A549 (cell line): ENCODE results near the gene CYP2C8. TPM values are rescaled to one million over a fixed set of nuclear protein-coding genes. Genes with fewer than 3 reads are reported as not detected.
"Not testable (repeated sequence)": the region's sequence is repeated elsewhere in the genome, so short reads cannot be mapped to it uniquely, and the experiment has no call there.

ENCODE experiments used
- ATAC-seq, 2 experiments: fragments of 200-7000 bp in 1 of 2; fragments of >200 bp in 1 of 2; cut with Nextera tagmentation in 1 of 2; cut with Tn5 transposase in 1 of 2; 3 replicates each; pipeline versions ENCODE4 v1.8.0 to v1.9.1; 2018 to 2020; ENCODE audit warnings: mild to moderate bottlenecking in 1 of 2, moderate library complexity in 1 of 2
- CTCF ChIA-PET: fragments of 300-600 bp; sonication (Branson Sonifier 250); formaldehyde crosslinking; extraction: SDS; loops from one replicate; lab custom pipeline; 2021; ENCODE audit warnings: antibody characterized with exemption, inconsistent platforms; lab: Yijun Ruan, JAX
- POLR2A ChIA-PET: fragments of 350-600 bp; formaldehyde crosslinking; extraction: SDS; loops from one replicate; lab custom pipeline; 2021; ENCODE audit warnings: antibody characterized with exemption, inconsistent platforms; lab: Yijun Ruan, JAX
- DNase-seq, 2 experiments: peaks; one replicate each; pipeline versions ENCODE4 v3.0.0 to v3.0.0-alpha.2; 2011 to 2016; ENCODE audit warnings: low read depth in 1 of 2, low spot score in 1 of 2
- FAIRE-seq: peaks from 2 replicates; lab custom pipeline; 2011; peaks lifted over from hg19 to GRCh38; lab: Jason Lieb, UNC
- H3K27ac ChIP-seq, 2 experiments: fragments of >200 bp; sonication (Bioruptor Twin); formaldehyde crosslinking; 3 replicates each; pipeline ENCODE4 v1.5.1; 2016 to 2017
- H3K4me1 ChIP-seq: fragments of >200 bp; sonication (Bioruptor Twin); formaldehyde crosslinking; 3 replicates; pipeline ENCODE4 v1.6.1; 2016
- H3K4me2 ChIP-seq: fragments of >200 bp; sonication (Bioruptor Twin); formaldehyde crosslinking; 3 replicates; pipeline ENCODE4 v1.6.1; 2016
- H3K4me3 ChIP-seq: fragments of >200 bp; sonication (Bioruptor Twin); formaldehyde crosslinking; 3 replicates; pipeline ENCODE4 v1.5.1; 2016
- H3K9me3 ChIP-seq: fragments of >200 bp; sonication (Bioruptor Twin); formaldehyde crosslinking; 3 replicates; pipeline ENCODE4 v1.6.1; 2016
- BHLHE40 ChIP-seq: IDR thresholded peaks from 2 replicates; pipeline ENCODE4 v1.6.1; 2012; ENCODE audit warnings: low read depth, low read length, inconsistent platforms
- CBX2 ChIP-seq: fragments of 200-600 bp; sonication (generic); IDR thresholded peaks from 2 replicates; pipeline ENCODE4 v1.6.1; 2016; ENCODE audit warnings: low read depth, mild to moderate bottlenecking, borderline replicate concordance
- CEBPB ChIP-seq, 2 experiments: fragments of >200 bp in 1 of 2; sonication (Bioruptor Twin) in 1 of 2; formaldehyde crosslinking in 1 of 2; IDR thresholded peaks; 2 replicates each; pipeline ENCODE4 v1.6.1; 2012 to 2016
- CHD4 ChIP-seq: fragments of 200-600 bp; sonication (generic); IDR thresholded peaks from 2 replicates; pipeline ENCODE4 v1.6.1; 2016; ENCODE audit warnings: antibody characterized with exemption, mild to moderate bottlenecking, borderline replicate concordance
- E2F6 ChIP-seq: IDR thresholded peaks from 2 replicates; pipeline ENCODE4 v1.6.1; 2012; ENCODE audit warnings: low read depth, borderline replicate concordance
- ESRRA ChIP-seq: fragments of 150-350 bp; IDR thresholded peaks from 2 replicates; pipeline ENCODE4 v1.6.1; 2014; ENCODE audit warnings: mild to moderate bottlenecking, low read length, borderline replicate concordance
- FOSB ChIP-seq: fragments of 250-450 bp; sonication (Bioruptor Pico); IDR thresholded peaks from 2 replicates; pipeline ENCODE4 v1.5.0; 2020; ENCODE audit warnings: mild to moderate bottlenecking, moderate library complexity
- HDAC2 ChIP-seq: fragments of 200-600 bp; sonication (generic); IDR thresholded peaks from 2 replicates; pipeline ENCODE4 v1.6.1; 2016
- HES2 ChIP-seq: fragments of >200 bp; sonication (Bioruptor Twin); formaldehyde crosslinking; IDR thresholded peaks from 2 replicates; pipeline ENCODE4 v1.6.1; 2016
- HOXB5 ChIP-seq: fragments of 250-450 bp; sonication (Bioruptor Pico); IDR thresholded peaks from 2 replicates; pipeline ENCODE4 v1.5.0; 2020; ENCODE audit warnings: mild to moderate bottlenecking, moderate library complexity
- KDM5A ChIP-seq: fragments of 200-600 bp; sonication (generic); IDR thresholded peaks from 2 replicates; pipeline ENCODE4 v1.6.1; 2016; ENCODE audit warnings: antibody characterized with exemption, mild to moderate bottlenecking
- MYC ChIP-seq: IDR thresholded peaks from 2 replicates; pipeline ENCODE4 v1.6.1; 2012; ENCODE audit warnings: mild to moderate bottlenecking, inconsistent platforms, low read length, improper control_type of control experiment, borderline replicate concordance
- NFE2L2 ChIP-seq: fragments of 150-350 bp; conservative IDR thresholded peaks from 2 replicates; pipeline ENCODE4 v1.6.1; 2014; ENCODE audit warnings: low read length
- PHF8 ChIP-seq: fragments of 200-600 bp; sonication (generic); IDR thresholded peaks from 2 replicates; pipeline ENCODE4 v1.6.1; 2016; ENCODE audit warnings: low read depth, mild to moderate bottlenecking, antibody characterized with exemption, moderate library complexity, borderline replicate concordance
- POLR2A ChIP-seq: IDR thresholded peaks from 2 replicates; pipeline ENCODE4 v1.6.1; 2012; ENCODE audit warnings: mild to moderate bottlenecking, low read length
- RCOR1 ChIP-seq: fragments of 150-350 bp; IDR thresholded peaks from 2 replicates; pipeline ENCODE4 v1.6.1; 2014; ENCODE audit warnings: antibody characterized with exemption, low read length, low read depth
- SREBF2 ChIP-seq: fragments of 450-650 bp; IDR thresholded peaks from 2 replicates; pipeline ENCODE4 v1.6.1; 2014; ENCODE audit warnings: mild to moderate bottlenecking, moderate library complexity
- WGBS: methylation state at CpG from one replicate; pipeline ENCODE4 v1.1.6; 2017; ENCODE audit errors: missing lambda C conversion rate; 5-methylcytosine and 5-hydroxymethylcytosine counted together
- polyA plus RNA-seq, 4 experiments: library from polyadenylated mRNA; depleted of rRNA in 3 of 4; stranded (reverse); fragments of >200 nt; fragmentation: RNase III in 1 of 4; extraction: RNeasy Plus Mini Kit Qiagen cat#74134 plus additional on column Dnase treatment in 1 of 4; gene quantifications; 2 replicates in 3 of 4; 3 replicates in 1 of 4; pipeline ENCODE4 v1.2.3, GENCODE V29; 2011 to 2017
- TF ChIP-seq, protein P1 (sequence below): fragments of 250-450 bp; sonication (Bioruptor Pico); IDR thresholded peaks from 2 replicates; pipeline ENCODE4 v1.5.0; 2021; ENCODE audit warnings: mild to moderate bottlenecking, moderate library complexity, borderline replicate concordance
- TF ChIP-seq, protein P2 (sequence below): IDR thresholded peaks from 2 replicates; pipeline ENCODE4 v1.6.1; 2012
- TF ChIP-seq, protein P3 (sequence below): fragments of >200 bp; sonication (Bioruptor Twin); formaldehyde crosslinking; IDR thresholded peaks from 3 replicates; pipeline ENCODE4 v1.5.1; 2016

CYP2C8 gene
- polyA plus RNA-seq, 2 of the 4 experiments (the other 2 are of a cell fraction) = 0.10 TPM; not detected in 1

DNA sequence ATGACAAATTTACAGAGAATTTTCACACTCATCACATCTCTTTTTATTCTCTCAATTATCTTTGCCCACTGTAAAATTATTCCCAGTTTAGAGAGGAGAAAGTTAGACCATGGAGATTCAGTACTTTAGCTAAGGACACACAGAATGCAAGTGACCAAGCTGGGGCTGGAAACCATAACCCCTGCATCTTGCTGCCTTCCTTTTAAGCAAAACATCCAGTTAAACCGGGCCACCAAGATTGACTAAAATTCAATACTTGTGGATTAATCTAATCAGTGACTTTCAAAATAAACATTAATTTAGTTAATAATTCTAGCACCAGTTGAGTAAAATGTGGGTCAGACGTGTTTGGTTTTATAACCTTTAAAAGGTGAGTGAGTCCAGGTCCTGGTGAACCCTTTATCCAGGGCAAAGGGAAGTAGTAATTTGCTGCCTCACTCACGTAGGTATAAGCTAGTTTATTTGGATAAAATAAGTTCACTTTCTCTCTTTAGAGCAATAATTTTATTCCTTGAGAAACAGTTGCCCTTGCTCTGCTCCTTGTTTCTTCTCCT is 1.9 kb upstream of the CYP2C8 start:
- TF ChIP-seq POLR2A (no peak), RCOR1 (no peak), CEBPB (IDR thresholded peaks at IDR 0.05) (no peak)
- TF ChIP-seq, protein P1, sequence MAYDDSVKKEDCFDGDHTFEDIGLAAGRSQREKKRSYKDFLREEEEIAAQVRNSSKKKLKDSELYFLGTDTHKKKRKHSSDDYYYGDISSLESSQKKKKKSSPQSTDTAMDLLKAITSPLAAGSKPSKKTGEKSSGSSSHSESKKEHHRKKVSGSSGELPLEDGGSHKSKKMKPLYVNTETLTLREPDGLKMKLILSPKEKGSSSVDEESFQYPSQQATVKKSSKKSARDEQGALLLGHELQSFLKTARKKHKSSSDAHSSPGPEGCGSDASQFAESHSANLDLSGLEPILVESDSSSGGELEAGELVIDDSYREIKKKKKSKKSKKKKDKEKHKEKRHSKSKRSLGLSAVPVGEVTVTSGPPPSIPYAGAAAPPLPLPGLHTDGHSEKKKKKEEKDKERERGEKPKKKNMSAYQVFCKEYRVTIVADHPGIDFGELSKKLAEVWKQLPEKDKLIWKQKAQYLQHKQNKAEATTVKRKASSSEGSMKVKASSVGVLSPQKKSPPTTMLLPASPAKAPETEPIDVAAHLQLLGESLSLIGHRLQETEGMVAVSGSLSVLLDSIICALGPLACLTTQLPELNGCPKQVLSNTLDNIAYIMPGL (CRISPR knock-in tag) = no peak
- ATAC-seq = no peak
- Histone ChIP-seq H3K9me3 (no peaks in the 10 kb centered on the region), H3K27ac (no peak overlapping the region), H3K4me1 (no peaks in the 10 kb centered on the region), H3K4me3 (no peak overlapping the region), H3K4me2 (no peak overlapping the region)
- 34% methylated on average over 3 of the region's 3 CpGs for WGBS
- ChIA-PET POLR2A (no interaction called here), CTCF (no interaction called here)
- DNase-seq = no peak
- no peak for FAIRE-seq

DNA sequence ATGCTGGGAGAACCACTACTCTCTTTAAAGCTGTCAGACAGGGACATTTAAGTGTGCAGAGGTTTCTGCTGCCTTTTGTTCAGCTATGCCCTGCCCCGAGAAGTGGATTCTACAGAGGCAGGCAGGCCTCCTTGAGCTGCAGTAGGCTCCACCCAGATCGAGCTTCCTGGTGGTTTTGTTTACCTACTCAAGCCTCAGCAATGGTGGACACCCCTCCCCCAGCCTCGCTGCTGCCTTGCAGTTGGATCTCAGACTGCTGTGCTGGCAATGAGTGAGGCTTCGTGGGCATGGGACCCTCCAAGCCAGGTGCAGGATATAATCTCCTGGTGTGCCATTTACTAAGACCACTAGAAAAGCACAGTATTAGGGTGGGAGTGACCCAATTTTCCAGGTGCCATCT is 5.2 kb downstream of the CYP2C8 start:
- DNase-seq, CTCF ChIA-PET, H3K27ac ChIP-seq, POLR2A ChIA-PET, H3K9me3 ChIP-seq, H3K4me3 ChIP-seq, H3K4me2 ChIP-seq, FAIRE-seq, ATAC-seq, H3K4me1 ChIP-seq: not testable (repeated sequence)
- 19% methylated on average over 3 of the region's 4 CpGs for WGBS

GRCh38 chr10:95056744-95057363 is 12.4 kb downstream of the CYP2C8 start:
- no peak for ATAC-seq
- Histone ChIP-seq H3K9me3 (peaks cover 3% of the 10 kb centered on the region; the same call in 1 of the 3 replicates), H3K27ac (no peak overlapping the region), H3K4me2 (no peak overlapping the region), H3K4me1 (no peaks in the 10 kb centered on the region), H3K4me3 (no peak overlapping the region)
- CTCF ChIA-PET = no interaction called here
- no peak for DNase-seq
- 33% methylated on average over 3 of the region's 3 CpGs for WGBS
- TF ChIP-seq HES2 = no peak
- no peak for TF ChIP-seq CEBPB (IDR thresholded peaks at IDR 0.05)
- TF ChIP-seq HOXB5 = no peak
- no peak for TF ChIP-seq SREBF2
- no peak for TF ChIP-seq E2F6
- TF ChIP-seq CBX2 = no peak
- TF ChIP-seq ESRRA = no peak
- TF ChIP-seq MYC = no peak
- no peak for TF ChIP-seq HDAC2
- no peak for TF ChIP-seq CHD4
- TF ChIP-seq NFE2L2 = no peak
- no peak for TF ChIP-seq FOSB (CRISPR knock-in tag)
- no peak for TF ChIP-seq PHF8
- TF ChIP-seq KDM5A = no peak
- no peak for TF ChIP-seq BHLHE40
- TF ChIP-seq, protein P2, sequence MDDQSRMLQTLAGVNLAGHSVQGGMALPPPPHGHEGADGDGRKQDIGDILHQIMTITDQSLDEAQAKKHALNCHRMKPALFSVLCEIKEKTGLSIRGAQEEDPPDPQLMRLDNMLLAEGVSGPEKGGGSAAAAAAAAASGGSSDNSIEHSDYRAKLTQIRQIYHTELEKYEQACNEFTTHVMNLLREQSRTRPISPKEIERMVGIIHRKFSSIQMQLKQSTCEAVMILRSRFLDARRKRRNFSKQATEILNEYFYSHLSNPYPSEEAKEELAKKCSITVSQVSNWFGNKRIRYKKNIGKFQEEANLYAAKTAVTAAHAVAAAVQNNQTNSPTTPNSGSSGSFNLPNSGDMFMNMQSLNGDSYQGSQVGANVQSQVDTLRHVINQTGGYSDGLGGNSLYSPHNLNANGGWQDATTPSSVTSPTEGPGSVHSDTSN = no peak
- no peak for TF ChIP-seq RCOR1
- TF ChIP-seq, protein P3, sequence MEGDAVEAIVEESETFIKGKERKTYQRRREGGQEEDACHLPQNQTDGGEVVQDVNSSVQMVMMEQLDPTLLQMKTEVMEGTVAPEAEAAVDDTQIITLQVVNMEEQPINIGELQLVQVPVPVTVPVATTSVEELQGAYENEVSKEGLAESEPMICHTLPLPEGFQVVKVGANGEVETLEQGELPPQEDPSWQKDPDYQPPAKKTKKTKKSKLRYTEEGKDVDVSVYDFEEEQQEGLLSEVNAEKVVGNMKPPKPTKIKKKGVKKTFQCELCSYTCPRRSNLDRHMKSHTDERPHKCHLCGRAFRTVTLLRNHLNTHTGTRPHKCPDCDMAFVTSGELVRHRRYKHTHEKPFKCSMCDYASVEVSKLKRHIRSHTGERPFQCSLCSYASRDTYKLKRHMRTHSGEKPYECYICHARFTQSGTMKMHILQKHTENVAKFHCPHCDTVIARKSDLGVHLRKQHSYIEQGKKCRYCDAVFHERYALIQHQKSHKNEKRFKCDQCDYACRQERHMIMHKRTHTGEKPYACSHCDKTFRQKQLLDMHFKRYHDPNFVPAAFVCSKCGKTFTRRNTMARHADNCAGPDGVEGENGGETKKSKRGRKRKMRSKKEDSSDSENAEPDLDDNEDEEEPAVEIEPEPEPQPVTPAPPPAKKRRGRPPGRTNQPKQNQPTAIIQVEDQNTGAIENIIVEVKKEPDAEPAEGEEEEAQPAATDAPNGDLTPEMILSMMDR = no peak
- POLR2A ChIA-PET = no interaction called here
- no peak for FAIRE-seq
